Ishikawa (cell line): ENCODE data around the gene SIX1.

Experiments
- EP300 ChIP-seq: IDR thresholded peaks from 2 replicates; pipeline ENCODE4 v1.6.1; 2012; ENCODE audit warnings: borderline replicate concordance
- FOXM1 ChIP-seq: IDR thresholded peaks from 2 replicates; pipeline ENCODE4 v1.6.1; 2012; ENCODE audit warnings: low read depth, borderline replicate concordance
- REST ChIP-seq: IDR thresholded peaks from 2 replicates; pipeline ENCODE4 v1.6.1; 2012; ENCODE audit warnings: low read depth, mild to moderate bottlenecking

- TF ChIP-seq REST (no peak), FOXM1 (no peak), EP300 (no peak)
These were observed 1.2 kb upstream of the SIX1 start for GRCh38 chr14:60650373-60650961.
